DMS114 treated with DMSO at 0.1 percent for 48 hours (cell line): Measurements from ENCODE around the gene DNA2.

Experiments
- DNase-seq: peaks from one replicate; lab custom pipeline; 2025; ENCODE audit not compliant: unreplicated experiment; lab: John Stamatoyannopoulos, UW

The DNA2 gene

GRCh38 chr10:68446179-68446578 lies 25.6 kb downstream of the DNA2 start:
- no peak for DNase-seq

- DNase-seq = no peak
These were observed 28.8 kb downstream of the DNA2 start for GRCh38 chr10:68442971-68443370.

GRCh38 chr10:68440898-68441297 lies 30.9 kb downstream of the DNA2 start:
- DNase-seq = no peak

DNA sequence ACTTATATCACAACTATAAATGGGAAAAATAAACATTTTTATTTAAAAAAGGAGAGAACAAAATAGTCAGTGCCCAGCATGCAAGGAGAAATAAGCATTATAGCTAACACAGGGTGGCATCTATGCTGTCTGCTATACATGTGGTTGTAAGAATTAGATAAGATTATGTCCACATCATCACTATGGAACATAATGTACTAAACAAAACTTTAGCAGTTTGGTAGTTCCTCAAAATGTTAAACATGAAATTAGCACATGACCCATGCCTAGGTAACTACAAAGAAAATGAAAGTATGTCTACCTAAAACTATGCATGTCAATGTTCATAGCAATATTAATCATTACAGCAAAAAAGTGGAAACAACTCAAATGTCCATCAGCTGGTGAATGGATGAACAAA lies 36.0 kb downstream of the DNA2 start:
- no peak for DNase-seq

DNA sequence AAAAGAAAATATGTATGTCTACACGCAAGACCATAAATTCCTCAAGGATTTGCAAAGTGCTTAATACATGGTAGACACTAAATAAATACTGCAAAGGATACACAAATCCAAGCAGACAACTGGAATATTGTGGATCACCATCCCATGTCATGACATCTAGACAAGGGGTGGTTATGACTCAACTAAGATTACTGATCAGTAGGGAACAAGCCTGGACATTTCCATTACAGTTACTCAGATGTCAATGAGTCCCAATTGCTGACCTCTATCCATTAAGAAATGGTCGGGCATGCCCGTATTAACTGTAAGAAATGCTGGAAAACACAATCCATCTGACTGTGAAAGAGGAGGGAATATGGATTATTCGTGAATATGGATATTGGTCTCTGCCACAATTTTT lies 37.1 kb downstream of the DNA2 start:
- DNase-seq = no peak

DNA sequence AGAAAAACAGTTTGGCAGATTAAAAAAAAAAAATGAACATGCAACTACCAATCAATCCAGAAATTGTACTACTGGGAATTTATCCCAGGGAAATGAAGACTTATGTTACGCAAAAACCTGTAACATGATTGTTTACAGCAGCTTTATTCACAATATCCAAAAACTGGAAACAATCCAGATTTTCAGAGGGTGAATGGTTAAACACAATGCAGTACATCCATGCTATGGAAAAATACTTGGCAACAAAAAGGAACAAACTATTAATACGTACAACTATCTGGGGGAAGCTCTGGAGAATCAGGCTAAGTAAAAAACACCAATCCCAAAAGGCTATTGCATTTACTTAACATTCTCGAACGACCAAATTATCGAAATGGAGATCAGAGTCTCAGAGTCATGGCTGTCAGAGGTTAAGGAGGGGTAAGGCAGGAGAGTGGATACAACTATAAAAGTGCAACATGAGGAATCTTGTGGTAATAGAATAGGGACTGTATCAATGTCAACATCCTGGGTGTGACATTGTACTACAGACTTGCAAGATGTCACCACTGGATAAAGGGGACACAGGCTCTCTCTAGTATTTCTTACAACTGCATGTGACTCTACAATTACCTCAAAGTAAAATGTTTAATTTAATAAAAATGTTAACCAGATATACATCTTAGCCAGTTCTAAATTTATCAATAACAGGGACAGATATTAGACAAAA lies 43.2 kb downstream of the DNA2 start:
- no peak for DNase-seq

- DNase-seq = no peak
These were observed 47.2 kb downstream of the DNA2 start for GRCh38 chr10:68424454-68425014.

DNA sequence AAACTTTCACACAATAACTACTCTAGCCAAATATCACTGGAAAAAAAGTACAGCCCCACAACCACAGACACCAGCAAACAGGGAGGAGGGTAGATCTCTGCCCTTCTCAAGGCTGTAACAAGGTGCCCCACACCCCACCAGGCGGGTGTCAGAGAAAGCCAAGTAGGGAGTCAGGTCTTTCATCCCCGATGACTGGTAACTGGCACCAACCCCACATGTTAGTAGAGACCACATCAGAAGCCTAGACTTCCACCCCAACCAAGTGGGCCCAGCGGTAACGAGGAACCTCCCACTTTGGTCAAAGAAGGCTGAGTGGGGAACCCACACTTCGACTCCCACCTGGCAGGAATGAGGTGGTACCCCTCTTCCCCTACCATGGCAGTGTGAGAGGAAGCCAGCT lies 48.3 kb downstream of the DNA2 start:
- no peak for DNase-seq

DNA sequence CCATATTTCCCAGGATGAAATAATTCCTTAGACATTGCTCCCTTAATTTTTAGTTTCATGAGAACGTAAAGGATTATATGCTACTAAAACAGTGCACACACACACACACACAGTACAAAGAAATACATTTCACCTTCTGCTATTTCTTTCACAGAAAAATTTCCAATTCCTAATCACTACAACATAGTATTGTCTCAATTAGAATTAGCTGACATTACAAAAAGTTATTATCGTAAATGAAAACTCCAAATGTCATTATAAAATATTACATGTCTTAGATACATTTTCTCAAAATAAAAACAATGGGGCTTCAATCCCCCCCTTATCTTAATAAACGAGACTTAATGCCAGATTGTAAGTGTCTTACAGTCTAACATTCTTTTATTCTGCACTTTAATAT lies 52.4 kb downstream of the DNA2 start:
- no peak for DNase-seq

DNA sequence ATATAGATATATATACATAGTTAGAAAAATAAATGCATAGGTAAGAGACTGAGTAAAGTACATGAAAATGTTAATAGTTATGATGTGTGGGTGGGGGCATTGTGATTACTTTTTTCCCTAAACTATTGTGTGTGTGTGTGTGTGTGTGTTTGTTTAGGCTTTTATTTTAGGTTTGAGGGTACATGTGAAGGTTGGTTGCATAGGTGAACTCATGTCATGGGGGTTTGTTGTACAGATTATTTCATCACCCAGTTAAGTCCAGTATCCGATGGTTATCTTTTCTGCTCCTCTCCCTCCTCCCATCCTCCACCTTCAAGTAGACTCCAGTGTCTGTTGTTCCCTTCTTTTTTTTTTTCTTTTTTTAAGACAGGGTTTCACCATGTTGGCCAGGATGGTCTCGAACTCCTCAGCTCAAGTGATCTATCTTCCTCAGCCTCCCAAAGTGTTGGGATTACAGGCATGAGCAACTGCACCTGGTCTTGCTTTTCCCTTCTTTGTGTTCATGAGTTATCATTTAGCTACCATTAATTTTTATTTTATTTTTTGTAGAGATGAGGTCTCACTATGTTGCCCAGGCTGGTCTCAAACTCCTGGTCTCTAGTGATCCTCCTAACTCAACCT lies 62.8 kb downstream of the DNA2 start:
- DNase-seq = no peak

DNA sequence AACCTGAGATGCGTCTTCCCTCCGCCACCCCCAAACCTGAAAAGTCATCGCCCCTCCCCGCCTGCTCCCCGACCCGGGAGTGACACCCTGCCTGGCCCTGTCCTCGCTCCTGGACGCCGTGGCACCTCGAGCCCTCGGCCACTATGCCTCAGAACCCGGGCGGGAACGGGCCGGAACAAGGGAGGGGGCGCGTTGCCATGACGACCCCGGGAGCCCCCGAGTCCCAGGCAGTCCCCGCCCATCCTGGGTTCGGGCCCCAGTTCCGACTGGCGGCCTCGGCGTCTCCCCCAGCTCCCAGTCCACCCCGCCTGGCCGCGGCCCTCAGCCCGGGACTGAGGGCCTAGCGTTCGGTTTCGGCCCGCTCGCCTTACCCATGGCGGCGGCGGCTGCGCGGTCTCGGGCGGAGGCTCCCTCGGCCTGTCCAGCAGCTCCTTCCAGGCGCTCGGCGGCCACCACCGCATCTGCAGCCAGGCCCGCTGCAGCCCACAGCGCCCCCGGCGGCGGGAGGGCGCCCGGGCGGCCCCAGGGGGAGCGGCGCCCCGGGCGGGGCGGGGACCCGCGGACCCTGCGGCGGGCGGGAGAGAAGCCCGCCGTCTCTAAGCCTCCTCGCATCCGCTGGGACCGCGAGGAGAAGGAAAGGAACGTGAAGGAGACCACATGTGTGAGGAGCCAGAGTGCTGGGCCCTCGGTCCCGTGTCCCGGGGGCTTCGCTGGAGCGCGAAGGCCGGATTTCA lies 64.8 kb downstream of the DNA2 start, which contains the start of gene RUFY2:
TSS of gene RUFY2 (minus strand) at position 463 of the 734 bp plus-strand sequence. CDS start at position 375, 88 bp downstream.
- DNase-seq = peak; percentile 60

DNA sequence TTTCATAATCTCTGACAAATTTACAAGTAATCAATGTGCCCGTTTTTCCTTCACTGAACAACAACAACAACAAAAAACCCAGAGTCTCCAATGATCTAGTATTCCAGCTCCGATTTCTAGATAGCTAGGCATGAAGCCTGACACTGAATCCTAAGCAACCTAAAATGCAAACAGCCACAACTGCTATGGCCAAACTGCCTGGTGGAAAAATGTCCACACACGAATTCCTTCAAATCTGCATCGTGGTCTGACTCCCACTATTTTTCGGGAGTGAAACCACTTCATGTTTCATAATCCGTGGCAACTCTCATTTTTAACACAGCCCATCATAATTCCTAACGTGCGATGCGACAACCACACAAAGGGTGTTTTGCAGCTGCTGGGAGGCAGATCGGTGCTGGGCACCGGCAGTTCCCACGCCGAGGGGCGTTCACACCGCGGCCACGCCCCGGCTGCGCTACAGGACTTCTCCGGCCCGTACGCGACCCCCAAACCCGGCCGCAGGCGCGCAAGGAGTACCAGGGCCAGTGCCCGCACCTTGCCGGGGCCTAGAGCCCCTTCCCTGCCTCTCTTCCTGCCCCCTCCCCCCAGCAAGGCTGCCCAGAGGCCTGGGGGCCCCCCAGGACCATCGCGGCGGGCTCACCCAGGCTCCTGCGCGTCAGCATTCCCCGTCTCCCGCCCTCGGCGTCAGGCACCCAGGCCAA lies 65.5 kb downstream of the DNA2 start:
- peak; percentile 55 for DNase-seq

DNA sequence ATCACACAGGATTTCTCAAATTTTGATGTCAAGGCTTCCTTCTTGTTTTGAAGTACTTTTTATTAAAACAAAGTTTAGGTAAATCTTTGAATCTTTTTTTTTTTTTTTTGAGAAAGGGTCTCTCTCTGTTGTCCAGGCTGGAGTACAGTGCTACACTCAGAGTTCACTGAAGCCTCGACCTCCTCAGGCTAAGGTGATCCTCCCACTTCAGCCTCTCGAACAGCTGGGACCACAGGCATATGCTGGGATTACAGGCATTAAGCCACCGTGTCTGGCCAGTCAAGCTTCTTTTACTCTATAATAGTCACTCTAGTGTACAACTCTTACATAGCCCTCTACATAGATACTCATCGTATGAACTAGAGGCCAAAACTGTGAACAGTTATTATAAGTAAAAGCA lies 68.1 kb downstream of the DNA2 start:
- no peak for DNase-seq

DNA sequence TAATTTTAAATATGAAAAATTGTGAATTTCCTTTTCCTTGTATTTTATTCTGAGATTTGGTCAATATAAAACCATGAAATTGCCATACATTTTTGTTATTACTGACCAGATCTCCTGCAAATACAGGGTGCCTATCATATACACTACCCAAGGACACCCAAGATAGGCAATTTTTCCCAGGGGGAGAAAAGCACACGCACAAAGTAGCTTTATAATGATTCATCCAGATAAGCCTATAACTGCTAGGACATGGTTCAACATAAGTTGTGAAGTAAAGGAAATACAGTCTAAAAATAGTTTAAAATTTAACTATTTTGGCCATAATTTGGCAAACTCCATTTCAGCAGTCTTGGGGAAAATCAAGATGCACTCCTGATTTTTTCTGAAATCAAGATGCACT lies 69.5 kb downstream of the DNA2 start:
- no peak for DNase-seq

- DNase-seq = no peak
These were observed 74.8 kb downstream of the DNA2 start for GRCh38 chr10:68397005-68397404.

DNA sequence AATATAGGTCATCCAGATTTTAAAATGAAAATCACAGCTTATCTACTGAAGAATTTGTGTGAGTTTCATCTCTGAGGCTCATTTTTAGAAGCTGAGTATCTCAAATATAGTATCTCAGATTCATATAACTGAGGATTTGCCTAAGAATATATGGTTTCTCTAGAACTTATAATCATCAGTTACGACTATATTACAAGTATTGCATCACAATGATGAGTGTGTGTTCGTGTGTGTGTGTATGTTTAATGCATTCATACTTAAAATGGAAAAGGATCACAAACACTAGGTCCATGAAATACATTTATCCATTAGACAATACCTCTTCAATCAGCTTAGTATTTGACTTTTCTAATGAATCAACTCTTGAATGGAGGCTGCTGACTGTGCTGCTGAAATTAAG lies 86.0 kb downstream of the DNA2 start:
- DNase-seq = no peak

GRCh38 chr10:68371604-68372003 lies 100.2 kb downstream of the DNA2 start:
- no peak for DNase-seq

GRCh38 chr10:68367121-68367520 lies 104.7 kb downstream of the DNA2 start:
- no peak for DNase-seq

- DNase-seq = no peak
These were observed 105.2 kb downstream of the DNA2 start for GRCh38 chr10:68366600-68366999.

DNA sequence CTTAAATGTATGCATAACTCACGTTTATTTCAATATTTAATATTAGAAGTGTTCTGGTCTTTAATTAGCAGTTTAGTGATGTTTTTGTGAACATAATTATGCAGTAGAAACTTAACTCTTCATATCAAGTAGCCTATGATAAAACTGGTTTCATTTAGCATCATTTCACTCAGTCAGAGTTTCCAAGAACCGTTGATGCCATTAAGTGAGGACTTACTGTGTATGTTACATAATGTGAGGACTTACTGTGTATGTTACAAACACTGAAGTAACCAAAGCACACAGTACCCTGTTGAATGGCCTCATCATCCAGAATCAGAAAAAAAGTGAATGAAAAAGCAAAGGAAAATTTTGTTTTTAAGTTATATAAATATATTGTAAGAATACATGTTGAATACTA lies 106.2 kb downstream of the DNA2 start:
- no peak for DNase-seq
